Fibroblast of villous mesenchyme (primary cell): ENCODE data around the gene PAXIP1. TPM values are rescaled to one million over a fixed set of nuclear protein-coding genes. Genes with fewer than 3 reads are reported as not detected.

Source experiments
- DNase-seq: peaks from one replicate; pipeline ENCODE4 v3.0.0-alpha.2; 2010; ENCODE audit warnings: low read depth
- H3K4me3 ChIP-seq: 2 replicates; pipeline ENCODE4 v1.5.1; 2011; ENCODE audit warnings: low read depth, mild to moderate bottlenecking, low read length
- CTCF ChIP-seq: IDR thresholded peaks from 2 replicates; pipeline ENCODE4 v1.5.1; 2012; ENCODE audit warnings: low read depth, mild to moderate bottlenecking, low read length; ENCODE audit not compliant: insufficient read depth
- total RNA-seq: library from RNA; depleted of rRNA; stranded (reverse); fragments of >200 nt; gene quantifications from 2 replicates; pipeline ENCODE4 v1.2.3, GENCODE V29; 2012

The PAXIP1 gene
- total RNA-seq, 1 donor: 10.4 TPM

GRCh38 chr7:154985230-154985629 is 17.7 kb downstream of the PAXIP1 start:
- DNase-seq: no peak
- H3K4me3 ChIP-seq: no peak overlapping the region
- TF ChIP-seq CTCF: no peak

GRCh38 chr7:154984601-154985188 is 18.2 kb downstream of the PAXIP1 start:
- TF ChIP-seq CTCF: no peak
- H3K4me3 ChIP-seq: no peak overlapping the region
- no peak for DNase-seq

- no peak overlapping the region for H3K4me3 ChIP-seq
- no peak for TF ChIP-seq CTCF
- DNase-seq: peak; percentile 18
Observed at GRCh38 chr7:154978017-154978416, 24.9 kb downstream of the PAXIP1 start.

GRCh38 chr7:154977250-154977649 is 25.7 kb downstream of the PAXIP1 start:
- TF ChIP-seq CTCF: no peak
- no peak overlapping the region for H3K4me3 ChIP-seq
- DNase-seq: no peak

DNA sequence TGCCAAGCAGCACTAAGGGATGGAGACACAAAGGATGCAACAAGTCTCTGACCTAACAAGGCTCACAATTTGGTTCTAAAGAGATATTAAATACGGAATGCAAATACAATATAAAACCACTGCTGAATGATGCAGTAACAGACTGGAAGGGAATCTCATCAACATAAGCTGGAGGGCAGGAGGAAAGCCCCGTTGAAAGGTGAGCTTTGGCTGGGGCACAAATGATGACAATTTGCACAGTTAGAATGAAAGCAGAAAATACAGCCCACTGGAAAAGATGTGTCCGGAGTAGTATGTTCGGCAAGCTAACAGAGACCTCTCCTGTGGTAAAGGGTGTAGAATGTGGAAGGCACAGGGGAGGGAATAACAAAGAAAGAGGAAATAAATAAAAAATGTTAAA is 26.1 kb downstream of the PAXIP1 start:
- no peak for TF ChIP-seq CTCF
- DNase-seq: no peak
- H3K4me3 ChIP-seq: no peak overlapping the region

DNA sequence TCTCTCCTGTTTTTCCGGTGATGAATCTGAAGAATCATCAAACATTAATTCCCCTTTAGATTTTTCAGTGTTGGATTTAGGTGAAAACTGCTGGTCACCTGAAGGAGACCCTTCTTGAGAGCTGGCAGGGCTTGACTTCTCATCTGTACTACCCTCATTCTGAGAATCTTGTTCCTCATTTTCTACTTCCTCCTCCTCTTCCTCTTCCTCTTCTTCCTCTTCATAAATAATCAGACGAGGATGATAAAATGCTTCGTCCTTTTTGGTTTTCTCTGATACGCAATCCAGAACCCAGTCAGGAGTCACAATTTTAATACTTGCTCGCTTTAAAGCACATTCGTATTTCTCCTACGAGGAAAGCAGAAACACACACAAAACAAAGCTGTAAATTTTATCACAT is 26.9 kb downstream of the PAXIP1 start:
- H3K4me3 ChIP-seq: no peak overlapping the region
- no peak for TF ChIP-seq CTCF
- DNase-seq: no peak

DNA sequence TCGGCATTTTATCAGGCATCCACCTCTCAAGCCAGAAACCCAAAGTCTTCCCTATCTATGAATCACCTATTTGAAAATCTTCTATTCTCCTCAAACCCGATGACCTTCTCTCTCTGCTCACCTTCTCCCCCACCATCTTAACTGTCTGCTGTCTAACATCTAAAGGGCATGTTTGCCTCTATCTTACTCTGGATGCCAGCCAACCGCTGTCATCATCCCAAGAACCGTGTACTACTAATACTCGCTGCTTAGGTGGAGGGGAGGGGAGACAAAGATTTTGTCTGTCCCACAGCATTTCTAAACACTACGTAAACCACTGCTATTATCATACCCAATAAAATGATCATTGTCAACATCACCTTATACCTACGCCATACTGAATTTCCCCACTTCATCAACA is 29.5 kb downstream of the PAXIP1 start:
- no peak for TF ChIP-seq CTCF
- H3K4me3 ChIP-seq: no peak overlapping the region
- DNase-seq: no peak
